K562 (cell line): ENCODE data around the gene SRD5A1. TPM values are rescaled to one million over a fixed set of nuclear protein-coding genes. Genes with fewer than 3 reads are reported as not detected.

Experiments
- CBFA2T2 ChIP-seq: fragments of 450-650 bp; conservative IDR thresholded peaks from 2 replicates; pipeline ENCODE4 v1.6.1; 2017; ENCODE audit warnings: mild to moderate bottlenecking
- CBFA2T3 ChIP-seq: fragments of 450-650 bp; IDR thresholded peaks from 2 replicates; pipeline ENCODE4 v1.6.1; 2017
- CCNT2 ChIP-seq: IDR thresholded peaks from 2 replicates; pipeline ENCODE4 v1.6.1; 2011; ENCODE audit warnings: borderline replicate concordance, low read depth, mild to moderate bottlenecking, moderate library complexity, mixed read lengths, low read length; ENCODE audit not compliant: insufficient read length; ENCODE audit errors: extremely low read depth
- CREM ChIP-seq: IDR thresholded peaks from 2 replicates; pipeline ENCODE4 v1.6.1; 2014; ENCODE audit warnings: antibody characterized with exemption, low read depth
- CXXC5 ChIP-seq: fragments of 250-450 bp; sonication (Bioruptor Pico); IDR thresholded peaks from 2 replicates; pipeline ENCODE4 v1.8.0; 2022; ENCODE audit warnings: inconsistent platforms, mild to moderate bottlenecking, moderate library complexity
- DMBX1 ChIP-seq: fragments of 250-450 bp; sonication (Bioruptor Pico); IDR thresholded peaks from 2 replicates; pipeline ENCODE4 v1.8.0; 2022; ENCODE audit warnings: inconsistent platforms, mild to moderate bottlenecking, moderate library complexity, borderline replicate concordance
- DNMT1 ChIP-seq: fragments of 450-650 bp; IDR thresholded peaks from 2 replicates; pipeline ENCODE4 v1.6.1; 2016; ENCODE audit warnings: antibody characterized with exemption, mild to moderate bottlenecking
- EHMT2 ChIP-seq: fragments of 450-650 bp; IDR thresholded peaks from 2 replicates; pipeline ENCODE4 v1.6.1; 2018; ENCODE audit warnings: antibody characterized with exemption
- FOXM1 ChIP-seq, 2 experiments: fragments of 450-650 bp in 1 of 2; sonication (generic) in 1 of 2; formaldehyde crosslinking in 1 of 2; IDR thresholded peaks; 2 replicates each; pipeline versions ENCODE4 v1.6.1 to v1.9.0; 2017 to 2022; ENCODE audit warnings: low read depth in 2 of 2, mild to moderate bottlenecking in 2 of 2, missing genetic modification reagents in 1 of 2, moderate library complexity in 1 of 2
- GTF2A2 ChIP-seq: IDR thresholded peaks from 2 replicates; pipeline ENCODE4 v1.6.1; 2016; ENCODE audit warnings: mild to moderate bottlenecking, missing genetic modification characterization, missing compliant biosample characterization
- HDGF ChIP-seq: fragments of 450-650 bp; IDR thresholded peaks from 2 replicates; pipeline ENCODE4 v1.6.1; 2016
- MEIS2 ChIP-seq: fragments of 450-650 bp; IDR thresholded peaks from 2 replicates; pipeline ENCODE4 v1.6.1; 2014; ENCODE audit warnings: mild to moderate bottlenecking; ENCODE audit not compliant: partially characterized antibody
- MIER1 ChIP-seq: fragments of 450-650 bp; IDR thresholded peaks from 2 replicates; pipeline ENCODE4 v1.6.1; 2016; ENCODE audit warnings: antibody characterized with exemption, mild to moderate bottlenecking, low read depth
- PCBP2 ChIP-seq: fragments of 200-400 bp; formaldehyde crosslinking; IDR thresholded peaks from 2 replicates; pipeline ENCODE4 v1.6.1; 2018; ENCODE audit warnings: low read length, low read depth, mild to moderate bottlenecking, moderate library complexity; ENCODE audit not compliant: poor library complexity, severe bottlenecking
- PHTF2 ChIP-seq: fragments of 250-450 bp; sonication (Bioruptor Pico); IDR thresholded peaks from 2 replicates; pipeline ENCODE4 v1.5.0; 2021; ENCODE audit warnings: mild to moderate bottlenecking
- RB1 ChIP-seq: fragments of 450-650 bp; IDR thresholded peaks from 2 replicates; pipeline ENCODE4 v1.6.1; 2017; ENCODE audit warnings: low read depth, mild to moderate bottlenecking
- SIN3A ChIP-seq, 2 experiments: fragments of 150-350 bp in 1 of 2; IDR thresholded peaks; 2 replicates each; pipeline ENCODE4 v1.6.1; 2011 to 2016; ENCODE audit warnings: borderline replicate concordance in 2 of 2, low read depth in 2 of 2, low read length in 2 of 2, mild to moderate bottlenecking in 2 of 2, moderate library complexity in 2 of 2; ENCODE audit not compliant: control insufficient read depth in 1 of 2
- SMAD4 ChIP-seq: fragments of 250-450 bp; sonication (Bioruptor Pico); conservative IDR thresholded peaks from 2 replicates; pipeline ENCODE4 v1.8.0; 2021; ENCODE audit warnings: inconsistent platforms, mild to moderate bottlenecking, moderate library complexity
- SOX6 ChIP-seq: fragments of 450-650 bp; IDR thresholded peaks from 2 replicates; pipeline ENCODE4 v1.6.1; 2014; ENCODE audit warnings: mild to moderate bottlenecking
- SREBF2 ChIP-seq: sonication (generic); formaldehyde crosslinking; IDR thresholded peaks from 2 replicates; pipeline ENCODE4 v1.4.0; 2020; ENCODE audit warnings: mild to moderate bottlenecking, missing genetic modification reagents
- TCF3 ChIP-seq: sonication (generic); formaldehyde crosslinking; IDR thresholded peaks from 2 replicates; pipeline ENCODE4 v1.4.0; 2020; ENCODE audit warnings: mild to moderate bottlenecking, missing genetic modification reagents
- TFAP4 ChIP-seq: sonication (generic); formaldehyde crosslinking; IDR thresholded peaks from 2 replicates; pipeline ENCODE4 v1.8.0; 2022; ENCODE audit warnings: missing genetic modification reagents, mild to moderate bottlenecking, moderate library complexity, borderline replicate concordance
- TRIM24 ChIP-seq, 2 experiments: fragments of 450-650 bp; IDR thresholded peaks; 2 replicates each; pipeline ENCODE4 v1.6.1; 2016
- TSC22D4 ChIP-seq: fragments of 450-650 bp; IDR thresholded peaks from 2 replicates; pipeline ENCODE4 v1.6.1; 2016; ENCODE audit warnings: missing genetic modification characterization, missing biosample characterization, control low read depth
- ZNF124 ChIP-seq: sonication (generic); formaldehyde crosslinking; IDR thresholded peaks from 2 replicates; pipeline ENCODE4 v1.8.1; 2022; ENCODE audit warnings: missing genetic modification reagents
- ZNF133 ChIP-seq: fragments of 250-450 bp; sonication (Bioruptor Pico); IDR thresholded peaks from 2 replicates; pipeline ENCODE4 v1.4.0; 2020; ENCODE audit warnings: mild to moderate bottlenecking
- ZNF232 ChIP-seq: sonication (generic); formaldehyde crosslinking; IDR thresholded peaks from 2 replicates; pipeline ENCODE4 v1.8.0; 2022; ENCODE audit warnings: mild to moderate bottlenecking, missing genetic modification reagents
- ZNF507 ChIP-seq: conservative IDR thresholded peaks from 2 replicates; pipeline ENCODE4 v1.6.1; 2017; ENCODE audit warnings: missing genetic modification characterization, missing compliant biosample characterization
- ZNF512 ChIP-seq: IDR thresholded peaks from 2 replicates; pipeline ENCODE4 v1.6.1; 2016; ENCODE audit warnings: missing genetic modification characterization, missing compliant biosample characterization
- polyA plus RNA-seq, 8 experiments: library from polyadenylated mRNA; depleted of rRNA in 4 of 8; stranded (reverse) in 5 of 8; unstranded in 3 of 8; fragments of >200 nt; fragmentation: Nextera tagmentation in 2 of 8; fragmentation: Illumina TruSeq in 1 of 8; extraction: Ambion mirVana in 2 of 8; extraction: Trizol in 1 of 8; gene quantifications; 2 replicates each; pipeline versions ENCODE4 v1.2.1 to v1.2.3, GENCODE V29; 2011 to 2014; ENCODE audit warnings: inconsistent platforms in 1 of 8, missing spikeins in 1 of 8
- total RNA-seq, 7 experiments: library from RNA; depleted of rRNA in 6 of 7; stranded (reverse); fragments of >200 nt in 6 of 7; fragmentation: Illumina TruSeq in 2 of 7; extraction: Trizol in 2 of 7; gene quantifications; 2 replicates each; pipeline versions ENCODE4 v1.2.1 to v1.2.3, GENCODE V29; 2011 to 2021; ENCODE audit warnings: low replicate concordance in 1 of 7

The SRD5A1 gene
- total and polyA plus RNA-seq, 9 of the 15 experiments (the other 6 are each of a cell fraction or from before 2014, with no cell fraction given): 1.3 to 22.6 (median 8.1) TPM

GRCh38 chr5:6591671-6592288, 41.5 kb upstream of the SRD5A1 start (continued):
- TF ChIP-seq TFAP4 (CRISPR knock-in tag): peak; percentile 58; the same call in 1 of the 2 replicates
- TF ChIP-seq SIN3A (IDR thresholded peaks at IDR 0.05; ENCODE audit: borderline replicate concordance in 2 of 2, control insufficient read depth in 1 of 2, low read depth in 2 of 2, low read length in 2 of 2): 0 out of 4 replicates have a peak, but pooled peaks of 1 of the 2 experiments have one; percentile 25
- peak; percentile 57 for TF ChIP-seq CBFA2T3
- TF ChIP-seq DNMT1: no peak
- TF ChIP-seq TSC22D4 (tag): no peak
- no peak for TF ChIP-seq GTF2A2
- no peak for TF ChIP-seq CCNT2
- TF ChIP-seq CXXC5 (CRISPR knock-in tag): peak; percentile 33; the same call in 1 of the 2 replicates
- no peak for TF ChIP-seq CREM
- TF ChIP-seq MIER1: peak; percentile 87
- TF ChIP-seq HDGF: no peak
- TF ChIP-seq MEIS2: peak; percentile 8
- TF ChIP-seq EHMT2: peak; percentile 94
- TF ChIP-seq RB1: no peak
- TF ChIP-seq TCF3 (CRISPR knock-in tag): peak; percentile 40; the same call in 1 of the 2 replicates
- no peak for TF ChIP-seq ZNF232 (CRISPR knock-in tag)
- no peak for TF ChIP-seq ZNF512
- peak; percentile 42 to 56; a peak in 2 of 4 replicates for TF ChIP-seq TRIM24 (IDR thresholded peaks at IDR 0.05)
- TF ChIP-seq FOXM1 (IDR thresholded peaks at IDR 0.05; ENCODE audit: low read depth): no peak
- TF ChIP-seq FOXM1 (CRISPR knock-in tag; IDR thresholded peaks at IDR 0.05; ENCODE audit: low read depth): no peak
- TF ChIP-seq DMBX1 (CRISPR knock-in tag): no peak
- no peak for TF ChIP-seq PCBP2
- no peak for TF ChIP-seq PHTF2 (CRISPR knock-in tag)
- TF ChIP-seq ZNF124 (CRISPR knock-in tag): no peak
- TF ChIP-seq SMAD4 (CRISPR knock-in tag): 0 out of 2 replicates have a peak, but pooled peaks have one; percentile 38
- TF ChIP-seq ZNF507 (tag): no peak
- TF ChIP-seq CBFA2T2: peak; percentile 26
- TF ChIP-seq ZNF133: no peak
- TF ChIP-seq SOX6: no peak
- TF ChIP-seq SREBF2 (CRISPR knock-in tag): no peak
